Measurements from ENCODE around the gene MAP7D1. TPM values are rescaled to one million over a fixed set of nuclear protein-coding genes. Genes with fewer than 3 reads are reported as not detected.

The MAP7D1 gene
- total RNA-seq, 1 experiment from 2014 or later = 49.9 TPM

DNA sequence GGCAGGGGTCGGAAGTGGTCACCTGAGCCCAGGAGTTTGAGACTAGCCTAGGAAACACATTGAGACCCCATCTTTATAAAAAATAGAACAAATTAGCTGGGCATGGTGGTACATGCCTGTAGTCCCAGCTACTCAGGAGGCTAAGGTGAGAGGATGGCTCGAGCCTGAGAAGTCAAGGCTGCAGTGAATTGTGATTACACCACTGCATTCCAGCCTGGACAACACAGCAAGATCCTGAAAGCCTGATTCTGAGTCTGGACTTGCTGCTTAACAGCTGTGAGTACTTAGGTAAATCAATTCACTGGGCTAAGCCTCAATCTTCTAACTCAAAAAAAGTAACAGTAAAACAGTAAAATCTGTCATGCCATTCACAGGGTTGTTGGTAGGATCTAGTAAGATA, 11.5 kb upstream of the MAP7D1 start:
- Histone ChIP-seq H3K23ac (ENCODE audit: insufficient read length, low read depth, low read length) (no peak overlapping the region), H2AFZ (ENCODE audit: low read length) (no peak overlapping the region), H3K27me3 (ENCODE audit: insufficient read depth, low read length) (no peaks in the 10 kb centered on the region), H4K20me1 (ENCODE audit: control insufficient read depth, insufficient read depth, insufficient read length) (no peaks in the 10 kb centered on the region), H3K18ac (ENCODE audit: insufficient read length, low read depth, low read length) (no peak overlapping the region), H3K79me1 (ENCODE audit: insufficient read depth, low read depth, low read length, poor library complexity, severe bottlenecking) (no peaks in the 10 kb centered on the region), H2BK120ac (ENCODE audit: low read depth, low read length, poor library complexity, severe bottlenecking) (no peak overlapping the region), H2BK20ac (ENCODE audit: low read depth, low read length, poor library complexity, severe bottlenecking) (no peak overlapping the region), H4K5ac (ENCODE audit: insufficient read length, low read depth, low read length) (no peak overlapping the region), H3K9ac (ENCODE audit: extremely low read depth, insufficient read length, low read length) (no peak overlapping the region), H3K4ac (ENCODE audit: low read depth, low read length) (no peak overlapping the region), H3K27ac (ENCODE audit: insufficient read length, low read depth, low read length) (no peak overlapping the region), H4K91ac (ENCODE audit: insufficient read length, low read depth, low read length) (no peak overlapping the region), H4K8ac (replicated peaks; ENCODE audit: insufficient read length, low read depth, low read length) (no peak overlapping the region), H3K9me3 (ENCODE audit: control insufficient read depth, low read depth, low read length) (no peaks in the 10 kb centered on the region), H2BK12ac (ENCODE audit: insufficient read length, low read depth, low read length) (no peak overlapping the region), H3K56ac (ENCODE audit: insufficient read length, low read depth, low read length) (no peak overlapping the region), H3K79me2 (ENCODE audit: insufficient read depth, low read length) (0 out of 2 replicates have a peak, but pooled peaks cover 3% of the 10 kb centered on the region), H3T11ph (ENCODE audit: low read length) (no peak overlapping the region), H3K4me2 (ENCODE audit: insufficient read depth, insufficient read length, low read length) (no peak overlapping the region), H2AK5ac (ENCODE audit: insufficient read length, low read length) (no peak overlapping the region), H2BK5ac (ENCODE audit: insufficient read length, low read length) (no peak overlapping the region), H3K4me1 (ENCODE audit: insufficient read depth, low read length) (no peaks in the 10 kb centered on the region), H2BK15ac (ENCODE audit: low read depth, low read length) (no peak overlapping the region), H3K23me2 (ENCODE audit: insufficient read length, low read depth, low read length, poor library complexity, severe bottlenecking) (peaks cover 3% of the 10 kb centered on the region), H3K14ac (ENCODE audit: insufficient read depth, low read length) (no peak overlapping the region)
- Mint-ChIP-seq H3K27ac (0 out of 7 replicates have a peak overlapping the region, but pooled peaks of 1 of the 3 experiments have one; percentile 44), H3K4me3 (no peak overlapping the region), H3K27me3 (ENCODE audit: low read depth) (no peaks in the 10 kb centered on the region), H3K9me3 (no peaks in the 10 kb centered on the region; a peak in 1 of 5 replicates), H3K4me1 (peaks cover 3 to 5% of the 10 kb centered on the region in 2 experiments; a peak in 3 of 4 replicates), H3K36me3 (ENCODE audit: insufficient read depth in 1 of 3, low read depth in 3 of 3) (peaks cover 9 to 19% (median 12%) of the 10 kb centered on the region in 3 experiments; a peak in 6 of 7 replicates)
- TF ChIP-seq, protein P1, sequence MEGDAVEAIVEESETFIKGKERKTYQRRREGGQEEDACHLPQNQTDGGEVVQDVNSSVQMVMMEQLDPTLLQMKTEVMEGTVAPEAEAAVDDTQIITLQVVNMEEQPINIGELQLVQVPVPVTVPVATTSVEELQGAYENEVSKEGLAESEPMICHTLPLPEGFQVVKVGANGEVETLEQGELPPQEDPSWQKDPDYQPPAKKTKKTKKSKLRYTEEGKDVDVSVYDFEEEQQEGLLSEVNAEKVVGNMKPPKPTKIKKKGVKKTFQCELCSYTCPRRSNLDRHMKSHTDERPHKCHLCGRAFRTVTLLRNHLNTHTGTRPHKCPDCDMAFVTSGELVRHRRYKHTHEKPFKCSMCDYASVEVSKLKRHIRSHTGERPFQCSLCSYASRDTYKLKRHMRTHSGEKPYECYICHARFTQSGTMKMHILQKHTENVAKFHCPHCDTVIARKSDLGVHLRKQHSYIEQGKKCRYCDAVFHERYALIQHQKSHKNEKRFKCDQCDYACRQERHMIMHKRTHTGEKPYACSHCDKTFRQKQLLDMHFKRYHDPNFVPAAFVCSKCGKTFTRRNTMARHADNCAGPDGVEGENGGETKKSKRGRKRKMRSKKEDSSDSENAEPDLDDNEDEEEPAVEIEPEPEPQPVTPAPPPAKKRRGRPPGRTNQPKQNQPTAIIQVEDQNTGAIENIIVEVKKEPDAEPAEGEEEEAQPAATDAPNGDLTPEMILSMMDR (conservative IDR thresholded peaks at IDR 0.05) = no peak
- DNase-seq = no peak
- no CpG with 5 or more reads among the region's 2 CpGs for WGBS (ENCODE audit: extremely low coverage, insufficient read length, low lambda C conversion rate)
